Loucy (cell line): ENCODE data around the gene IGDCC3.

ENCODE experiments used
- H2AFZ ChIP-seq: fragments of 200-600 bp; sonication (generic); 2 replicates; pipeline ENCODE4 v1.6.0; 2016; ENCODE audit warnings: antibody characterized with exemption, mild to moderate bottlenecking, low read length, moderate library complexity
- H3F3A ChIP-seq: fragments of 200-600 bp; 2 replicates; pipeline ENCODE4 v1.6.0; 2016; ENCODE audit warnings: antibody characterized with exemption, low read depth, mild to moderate bottlenecking
- H3K27me3 ChIP-seq: fragments of 200-600 bp; sonication (generic); 2 replicates; pipeline ENCODE4 v1.6.1; 2014; ENCODE audit warnings: low read length, mild to moderate bottlenecking; ENCODE audit not compliant: insufficient read depth, poor library complexity, severe bottlenecking
- H3K36me3 ChIP-seq: fragments of 200-600 bp; sonication (generic); 2 replicates; pipeline ENCODE4 v1.6.1; 2016; ENCODE audit warnings: low read length; ENCODE audit not compliant: insufficient read depth
- H3K4me1 ChIP-seq: fragments of 200-600 bp; sonication (generic); 2 replicates; pipeline ENCODE4 v1.5.1; 2014; ENCODE audit warnings: low read length, mild to moderate bottlenecking; ENCODE audit not compliant: insufficient read depth, poor library complexity, severe bottlenecking
- H3K4me2 ChIP-seq: fragments of 200-600 bp; sonication (generic); 2 replicates; pipeline ENCODE4 v1.6.0; 2014; ENCODE audit warnings: antibody characterized with exemption, low read length, low read depth, mild to moderate bottlenecking; ENCODE audit not compliant: poor library complexity, severe bottlenecking
- H3K4me3 ChIP-seq: fragments of 200-600 bp; sonication (generic); 2 replicates; pipeline ENCODE4 v1.5.1; 2014; ENCODE audit warnings: low read length, mild to moderate bottlenecking, mixed read lengths; ENCODE audit not compliant: poor library complexity, severe bottlenecking
- H3K79me2 ChIP-seq: fragments of 200-600 bp; sonication (generic); 2 replicates; pipeline ENCODE4 v1.6.1; 2014; ENCODE audit warnings: low read length; ENCODE audit not compliant: insufficient read depth
- H3K9ac ChIP-seq: fragments of 200-600 bp; sonication (generic); 2 replicates; pipeline ENCODE4 v1.6.0; 2014; ENCODE audit warnings: mild to moderate bottlenecking, low read depth, low read length, moderate library complexity; ENCODE audit not compliant: poor library complexity, severe bottlenecking
- H3K9me2 ChIP-seq: fragments of 200-600 bp; sonication (generic); replicated peaks from 2 replicates; pipeline ENCODE4 v1.6.1; 2016; ENCODE audit warnings: low read depth, low read length, mixed read lengths
- H3K9me3 ChIP-seq: fragments of 200-600 bp; sonication (generic); 2 replicates; pipeline ENCODE4 v1.6.1; 2014; ENCODE audit warnings: mild to moderate bottlenecking, antibody characterized with exemption, low read length, low read depth; ENCODE audit not compliant: insufficient read depth
- H4K20me1 ChIP-seq: fragments of 200-600 bp; sonication (generic); 2 replicates; pipeline ENCODE4 v1.6.0; 2014; ENCODE audit warnings: antibody characterized with exemption, low read length, mild to moderate bottlenecking; ENCODE audit not compliant: insufficient read depth, poor library complexity, severe bottlenecking
- EZH2phosphoT487 ChIP-seq: fragments of 200-600 bp; IDR thresholded peaks from 2 replicates; pipeline ENCODE4 v1.6.1; 2018; ENCODE audit warnings: antibody characterized with exemption, mild to moderate bottlenecking, moderate library complexity, borderline replicate concordance
- TF ChIP-seq, protein P1 (sequence below): fragments of 200-600 bp; sonication (generic); conservative IDR thresholded peaks from 2 replicates; pipeline ENCODE4 v1.5.1; 2014; ENCODE audit warnings: mild to moderate bottlenecking, antibody characterized with exemption, low read length

Gene IGDCC3

DNA sequence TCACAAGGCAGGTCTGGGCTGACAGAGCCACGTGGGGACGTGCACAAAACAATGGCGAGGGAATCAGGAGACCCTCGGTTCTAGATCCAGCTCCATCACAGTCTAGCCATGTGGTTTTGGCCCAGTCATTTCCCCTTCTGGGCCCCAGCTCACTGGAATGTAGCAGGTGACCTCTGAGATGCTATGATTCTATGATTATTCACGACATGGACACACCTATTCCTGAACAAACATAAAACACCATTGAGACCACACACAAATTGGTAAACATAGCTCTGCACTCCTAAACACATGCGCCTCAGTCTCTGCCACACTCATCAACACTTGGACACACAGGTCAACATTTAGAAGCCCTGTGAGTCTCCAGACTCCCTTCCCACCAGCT lies 36.0 kb upstream of the IGDCC3 start:
- no peak overlapping the region for H3K9ac ChIP-seq
- no peaks in the 10 kb centered on the region for H4K20me1 ChIP-seq
- H3K9me2 ChIP-seq, result no peaks in the 10 kb centered on the region
- H3F3A ChIP-seq, result no peaks in the 10 kb centered on the region
- H3K4me2 ChIP-seq, result no peak overlapping the region
- no peaks in the 10 kb centered on the region for H3K36me3 ChIP-seq
- H3K4me3 ChIP-seq, result no peak overlapping the region
- H3K9me3 ChIP-seq, result no peaks in the 10 kb centered on the region
- no peaks in the 10 kb centered on the region for H3K79me2 ChIP-seq
- TF ChIP-seq, protein P1, sequence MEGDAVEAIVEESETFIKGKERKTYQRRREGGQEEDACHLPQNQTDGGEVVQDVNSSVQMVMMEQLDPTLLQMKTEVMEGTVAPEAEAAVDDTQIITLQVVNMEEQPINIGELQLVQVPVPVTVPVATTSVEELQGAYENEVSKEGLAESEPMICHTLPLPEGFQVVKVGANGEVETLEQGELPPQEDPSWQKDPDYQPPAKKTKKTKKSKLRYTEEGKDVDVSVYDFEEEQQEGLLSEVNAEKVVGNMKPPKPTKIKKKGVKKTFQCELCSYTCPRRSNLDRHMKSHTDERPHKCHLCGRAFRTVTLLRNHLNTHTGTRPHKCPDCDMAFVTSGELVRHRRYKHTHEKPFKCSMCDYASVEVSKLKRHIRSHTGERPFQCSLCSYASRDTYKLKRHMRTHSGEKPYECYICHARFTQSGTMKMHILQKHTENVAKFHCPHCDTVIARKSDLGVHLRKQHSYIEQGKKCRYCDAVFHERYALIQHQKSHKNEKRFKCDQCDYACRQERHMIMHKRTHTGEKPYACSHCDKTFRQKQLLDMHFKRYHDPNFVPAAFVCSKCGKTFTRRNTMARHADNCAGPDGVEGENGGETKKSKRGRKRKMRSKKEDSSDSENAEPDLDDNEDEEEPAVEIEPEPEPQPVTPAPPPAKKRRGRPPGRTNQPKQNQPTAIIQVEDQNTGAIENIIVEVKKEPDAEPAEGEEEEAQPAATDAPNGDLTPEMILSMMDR, result no peak
- TF ChIP-seq EZH2phosphoT487, result no peak
- peaks cover 12% of the 10 kb centered on the region for H3K4me1 ChIP-seq
- H3K27me3 ChIP-seq, result no peaks in the 10 kb centered on the region
- no peak overlapping the region for H2AFZ ChIP-seq

DNA sequence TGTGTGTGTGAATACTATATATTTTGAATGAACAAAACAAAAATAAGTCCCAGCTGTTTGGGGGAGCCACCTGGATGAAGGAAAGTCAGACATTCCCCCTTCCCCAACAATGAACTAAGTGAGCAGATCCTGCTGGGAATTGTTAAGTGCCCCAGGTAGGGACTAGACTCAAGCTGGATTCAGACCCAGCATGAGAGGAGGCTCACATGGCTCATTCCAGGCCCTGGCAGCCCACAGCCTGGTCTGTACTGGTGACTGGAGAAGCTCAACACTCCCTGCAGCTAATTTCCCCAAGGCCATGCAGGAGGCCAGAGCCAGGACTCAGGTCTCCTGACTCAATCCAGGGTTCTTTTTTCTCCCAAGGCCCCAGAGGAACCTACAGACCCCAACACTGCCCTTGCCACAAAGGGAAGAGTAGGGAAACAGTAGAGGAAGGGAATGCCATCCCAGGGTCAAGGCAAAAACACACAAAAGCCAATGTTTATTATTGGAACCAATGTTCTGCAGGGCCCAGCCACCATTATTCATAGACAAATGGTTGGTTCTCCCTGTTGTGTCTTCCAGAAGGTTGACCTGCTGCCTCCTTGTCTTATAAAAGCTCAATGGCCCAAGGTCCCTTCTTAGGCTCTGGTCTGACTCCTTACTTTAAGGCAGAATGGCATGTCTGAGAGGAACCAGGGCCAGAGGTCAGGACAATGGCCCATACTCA lies 35.4 kb upstream of the IGDCC3 start:
- Histone ChIP-seq H3K4me1 (peaks cover 17% of the 10 kb centered on the region), H3K9me3 (no peaks in the 10 kb centered on the region), H3K9me2 (no peaks in the 10 kb centered on the region), H3K4me2 (no peak overlapping the region), H3F3A (no peaks in the 10 kb centered on the region), H3K79me2 (no peaks in the 10 kb centered on the region), H4K20me1 (no peaks in the 10 kb centered on the region), H3K4me3 (no peak overlapping the region), H3K36me3 (no peaks in the 10 kb centered on the region), H3K9ac (no peak overlapping the region), H2AFZ (no peak overlapping the region), H3K27me3 (no peaks in the 10 kb centered on the region)
- TF ChIP-seq, protein P1, result no peak
- TF ChIP-seq EZH2phosphoT487, result no peak

DNA sequence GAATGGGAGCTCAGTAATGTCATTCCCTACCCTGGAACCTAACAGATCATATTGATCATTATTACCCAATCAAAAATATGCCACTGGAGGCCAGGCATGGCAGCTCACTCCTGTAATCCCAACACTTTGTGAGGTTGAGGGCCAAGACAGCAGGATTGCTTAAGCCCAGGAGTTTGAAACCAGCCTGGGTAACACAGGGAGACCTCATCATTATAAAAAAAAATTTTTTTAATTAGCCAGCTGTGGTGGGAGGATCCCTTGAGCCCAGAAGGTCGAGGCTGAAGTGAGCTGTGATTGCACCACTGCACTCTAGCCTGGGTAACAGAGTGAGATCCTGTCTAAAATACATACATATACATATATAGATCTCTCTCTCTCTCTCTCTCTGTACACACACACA lies 34.8 kb upstream of the IGDCC3 start:
- Histone ChIP-seq H3F3A (no peaks in the 10 kb centered on the region), H3K27me3 (no peaks in the 10 kb centered on the region), H2AFZ (no peak overlapping the region), H3K36me3 (no peaks in the 10 kb centered on the region), H3K4me2 (no peak overlapping the region), H3K9me3 (no peaks in the 10 kb centered on the region), H3K4me3 (no peak overlapping the region), H3K9me2 (no peaks in the 10 kb centered on the region), H3K79me2 (no peaks in the 10 kb centered on the region), H4K20me1 (no peaks in the 10 kb centered on the region), H3K9ac (no peak overlapping the region), H3K4me1 (peaks cover 18% of the 10 kb centered on the region)
- TF ChIP-seq EZH2phosphoT487, result no peak
- TF ChIP-seq, protein P1, result no peak
